GM12892 (cell line): ENCODE measurements around the gene TNRC18.
"Not testable (repeated sequence)": the region's sequence is repeated elsewhere in the genome, so short reads cannot be mapped to it uniquely, and the experiment has no call there.

ENCODE experiments used
- POLR2A ChIP-seq: IDR thresholded peaks from 2 replicates; pipeline ENCODE4 v1.6.1; 2011; ENCODE audit warnings: low read depth, low read length, control low read depth
- POLR2AphosphoS5 ChIP-seq: IDR thresholded peaks from 2 replicates; pipeline ENCODE4 v1.6.1; 2011; ENCODE audit warnings: low read depth, low read length, control low read depth
- TAF1 ChIP-seq: IDR thresholded peaks from 2 replicates; pipeline ENCODE4 v1.6.1; 2011; ENCODE audit warnings: low read depth, mild to moderate bottlenecking, control low read depth, low read length, borderline replicate concordance

DNA sequence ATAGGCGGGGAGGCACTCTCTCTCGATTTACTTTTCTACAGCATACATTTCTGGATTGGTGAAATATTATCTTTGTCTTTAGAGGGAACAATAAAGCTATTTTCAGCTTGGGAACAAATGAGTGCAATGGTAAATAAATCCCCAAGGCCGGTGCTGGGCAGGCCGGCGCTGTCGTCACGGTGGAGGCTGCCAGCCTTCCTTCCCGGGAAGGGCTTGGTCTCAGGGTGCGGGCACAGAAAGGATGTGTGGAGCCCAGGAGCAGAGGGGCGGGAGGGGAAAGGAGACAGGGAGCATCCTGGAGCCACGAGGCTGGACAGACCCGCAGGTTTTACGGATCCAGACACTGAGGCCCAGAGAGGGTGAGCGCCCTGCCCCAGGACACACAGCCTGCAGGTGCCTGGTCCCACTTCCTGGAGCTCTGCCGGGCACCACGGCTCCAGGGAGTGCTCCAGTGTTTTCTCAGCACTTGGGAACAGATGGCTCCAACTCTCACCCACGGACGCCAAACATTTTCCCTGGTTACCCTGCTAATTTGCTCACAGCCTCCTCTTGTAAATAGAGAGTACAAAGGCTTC is 149.7 kb downstream of the TNRC18 start:
- TF ChIP-seq POLR2A, POLR2AphosphoS5, TAF1: not testable (repeated sequence)
